Osteoblast (primary cell): Measurements from ENCODE around the gene GAK. TPM values are rescaled to one million over a fixed set of nuclear protein-coding genes. Genes with fewer than 3 reads are reported as not detected.

Source experiments
- DNase-seq: peaks from one replicate; pipeline ENCODE4 v3.0.0; 2011; ENCODE audit warnings: low spot score, mixed read lengths; ENCODE audit not compliant: insufficient read length; ENCODE audit errors: missing footprints
- H2AFZ ChIP-seq: 2 replicates; pipeline ENCODE4 v1.6.0; 2011; ENCODE audit warnings: mild to moderate bottlenecking, low read length
- H3K27ac ChIP-seq: 2 replicates; pipeline ENCODE4 v1.5.1; 2011; ENCODE audit warnings: mild to moderate bottlenecking, low read depth, low read length, moderate library complexity
- H3K27me3 ChIP-seq: 2 replicates; pipeline ENCODE4 v1.6.0; 2012; ENCODE audit warnings: mild to moderate bottlenecking, control low read depth, inconsistent platforms, low read length, moderate library complexity; ENCODE audit not compliant: insufficient read depth
- H3K36me3 ChIP-seq: 2 replicates; pipeline ENCODE4 v1.5.1; 2011; ENCODE audit warnings: mild to moderate bottlenecking, low read length, control low read depth, moderate library complexity; ENCODE audit not compliant: insufficient read depth
- H3K4me1 ChIP-seq: 2 replicates; pipeline ENCODE4 v1.5.1; 2011; ENCODE audit warnings: mild to moderate bottlenecking, low read length, control low read depth, moderate library complexity; ENCODE audit not compliant: insufficient read depth
- H3K4me2 ChIP-seq: 2 replicates; pipeline ENCODE4 v1.6.0; 2011; ENCODE audit warnings: mild to moderate bottlenecking, low read length; ENCODE audit not compliant: insufficient read depth
- H3K4me3 ChIP-seq: fragments of 200-600 bp; sonication (generic); 3 replicates; pipeline ENCODE4 v1.5.1; 2012; ENCODE audit warnings: mild to moderate bottlenecking, low read length, inconsistent platforms; ENCODE audit not compliant: insufficient read depth
- H3K79me2 ChIP-seq: 2 replicates; pipeline ENCODE4 v1.6.0; 2012; ENCODE audit warnings: mild to moderate bottlenecking, low read length, control low read depth, inconsistent platforms; ENCODE audit not compliant: insufficient read depth
- H3K9me3 ChIP-seq: 2 replicates; pipeline ENCODE4 v1.5.1; 2011; ENCODE audit warnings: low read depth, low read length, control low read depth
- H4K20me1 ChIP-seq: 2 replicates; pipeline ENCODE4 v1.6.0; 2012; ENCODE audit warnings: mild to moderate bottlenecking, low read length, control low read depth; ENCODE audit not compliant: insufficient read depth
- total RNA-seq: library from RNA; depleted of rRNA; stranded (reverse); fragments of >200 nt; gene quantifications from 2 replicates; pipeline ENCODE4 v1.2.3, GENCODE V29; 2012
- TF ChIP-seq, protein P1 (sequence below): IDR thresholded peaks from 2 replicates; pipeline ENCODE4 v1.5.1; 2011; ENCODE audit warnings: mild to moderate bottlenecking, low read depth, low read length, moderate library complexity; ENCODE audit errors: extremely low read depth

GAK gene
- total RNA-seq, 1 donor, result 48.9 TPM

DNA sequence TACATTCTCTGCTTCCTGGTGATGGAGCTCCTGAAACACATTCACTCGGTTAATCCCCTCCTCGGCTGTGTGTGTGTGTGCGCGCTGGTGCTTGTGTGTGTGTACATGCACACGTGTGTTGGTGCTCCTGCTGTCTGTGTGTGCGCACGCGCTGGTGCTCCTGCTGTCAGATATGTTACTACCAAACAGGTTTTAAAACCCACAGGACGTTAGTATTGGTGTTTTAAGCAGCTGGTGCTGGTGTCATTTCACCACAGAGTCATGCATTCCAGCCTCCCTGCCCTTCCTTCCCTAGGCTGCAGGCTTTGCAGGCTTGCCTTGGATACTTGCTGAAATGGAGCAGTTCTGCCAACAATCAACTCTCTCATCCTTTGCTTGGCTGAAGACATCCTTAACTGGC, 58.1 kb downstream of the GAK start:
- Histone ChIP-seq H3K4me3 (no peak overlapping the region), H3K27ac (no peak overlapping the region), H3K27me3 (no peaks in the 10 kb centered on the region), H2AFZ (no peak overlapping the region), H4K20me1 (peaks cover 7% of the 10 kb centered on the region), H3K4me1 (no peaks in the 10 kb centered on the region), H3K36me3 (peaks cover 56% of the 10 kb centered on the region), H3K79me2 (no peaks in the 10 kb centered on the region), H3K4me2 (no peak overlapping the region), H3K9me3 (no peaks in the 10 kb centered on the region)
- no peak for DNase-seq
- TF ChIP-seq, protein P1, sequence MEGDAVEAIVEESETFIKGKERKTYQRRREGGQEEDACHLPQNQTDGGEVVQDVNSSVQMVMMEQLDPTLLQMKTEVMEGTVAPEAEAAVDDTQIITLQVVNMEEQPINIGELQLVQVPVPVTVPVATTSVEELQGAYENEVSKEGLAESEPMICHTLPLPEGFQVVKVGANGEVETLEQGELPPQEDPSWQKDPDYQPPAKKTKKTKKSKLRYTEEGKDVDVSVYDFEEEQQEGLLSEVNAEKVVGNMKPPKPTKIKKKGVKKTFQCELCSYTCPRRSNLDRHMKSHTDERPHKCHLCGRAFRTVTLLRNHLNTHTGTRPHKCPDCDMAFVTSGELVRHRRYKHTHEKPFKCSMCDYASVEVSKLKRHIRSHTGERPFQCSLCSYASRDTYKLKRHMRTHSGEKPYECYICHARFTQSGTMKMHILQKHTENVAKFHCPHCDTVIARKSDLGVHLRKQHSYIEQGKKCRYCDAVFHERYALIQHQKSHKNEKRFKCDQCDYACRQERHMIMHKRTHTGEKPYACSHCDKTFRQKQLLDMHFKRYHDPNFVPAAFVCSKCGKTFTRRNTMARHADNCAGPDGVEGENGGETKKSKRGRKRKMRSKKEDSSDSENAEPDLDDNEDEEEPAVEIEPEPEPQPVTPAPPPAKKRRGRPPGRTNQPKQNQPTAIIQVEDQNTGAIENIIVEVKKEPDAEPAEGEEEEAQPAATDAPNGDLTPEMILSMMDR, result no peak

GRCh38 chr4:872241-872981, 59.7 kb downstream of the GAK start:
- no peaks in the 10 kb centered on the region for H3K4me1 ChIP-seq
- H3K27ac ChIP-seq, result no peak overlapping the region
- no peaks in the 10 kb centered on the region for H3K9me3 ChIP-seq
- H3K4me2 ChIP-seq, result no peak overlapping the region
- no peaks in the 10 kb centered on the region for H3K79me2 ChIP-seq
- TF ChIP-seq, protein P1, result no peak
- peaks cover 52% of the 10 kb centered on the region for H3K36me3 ChIP-seq
- no peak overlapping the region for H3K4me3 ChIP-seq
- H3K27me3 ChIP-seq, result no peaks in the 10 kb centered on the region
- no peak overlapping the region for H2AFZ ChIP-seq
- H4K20me1 ChIP-seq, result peaks cover 7% of the 10 kb centered on the region
- DNase-seq, result no peak

DNA sequence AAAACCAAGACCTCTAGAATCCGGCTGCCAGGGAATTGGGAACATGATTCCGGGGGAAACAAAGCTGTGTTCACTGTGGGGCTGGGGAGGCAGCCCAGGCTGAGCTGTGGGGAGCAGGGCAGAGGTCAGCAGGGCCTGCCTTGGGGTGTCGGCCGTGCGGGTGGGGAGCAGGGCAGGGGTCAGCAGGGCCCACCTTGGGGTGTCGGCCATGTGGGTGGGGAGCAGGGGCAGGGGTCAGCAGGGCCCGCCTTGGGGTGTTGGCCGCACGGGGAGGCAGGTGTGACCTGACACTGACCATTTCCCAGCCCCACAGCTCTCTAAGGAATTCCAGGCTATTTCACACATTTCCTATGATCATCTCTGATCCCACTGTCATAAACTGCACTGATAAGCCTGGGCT, 60.6 kb downstream of the GAK start:
- Histone ChIP-seq H3K36me3 (peaks cover 50% of the 10 kb centered on the region), H3K27me3 (no peaks in the 10 kb centered on the region), H3K4me2 (no peak overlapping the region), H3K27ac (no peak overlapping the region), H3K79me2 (no peaks in the 10 kb centered on the region), H2AFZ (no peak overlapping the region), H4K20me1 (peaks cover 7% of the 10 kb centered on the region), H3K9me3 (no peaks in the 10 kb centered on the region), H3K4me3 (no peak overlapping the region), H3K4me1 (no peaks in the 10 kb centered on the region)
- no peak for DNase-seq
- TF ChIP-seq, protein P1, result no peak

DNA sequence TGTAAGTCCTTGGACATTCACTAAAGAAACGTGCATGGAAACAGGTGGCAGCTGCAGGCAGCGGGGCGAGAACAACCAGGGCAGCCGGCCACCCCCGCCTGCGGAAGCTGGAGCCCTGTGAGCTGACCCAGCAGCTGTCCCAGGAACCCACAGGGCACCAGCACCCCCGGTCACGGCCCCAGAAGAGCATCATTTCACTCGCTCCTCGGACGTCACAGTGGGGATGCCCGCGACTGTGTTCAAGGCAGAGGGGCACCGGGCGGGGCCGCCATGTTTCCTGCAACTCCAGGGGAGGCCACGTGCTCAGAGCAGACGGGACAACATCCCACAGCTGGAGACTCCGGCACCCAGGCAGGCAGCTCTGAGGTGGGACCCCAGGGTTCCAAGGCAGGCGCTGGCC, 61.2 kb downstream of the GAK start:
- H4K20me1 ChIP-seq, result peaks cover 7% of the 10 kb centered on the region
- no peak overlapping the region for H3K27ac ChIP-seq
- no peaks in the 10 kb centered on the region for H3K4me1 ChIP-seq
- no peak for DNase-seq
- H3K79me2 ChIP-seq, result no peaks in the 10 kb centered on the region
- H3K4me2 ChIP-seq, result no peak overlapping the region
- H3K4me3 ChIP-seq, result no peak overlapping the region
- no peak overlapping the region for H2AFZ ChIP-seq
- no peaks in the 10 kb centered on the region for H3K9me3 ChIP-seq
- TF ChIP-seq, protein P1, result no peak
- H3K27me3 ChIP-seq, result no peaks in the 10 kb centered on the region
- H3K36me3 ChIP-seq, result peaks cover 45% of the 10 kb centered on the region
